ENCODE measurements around the gene BLM.

Gene BLM

DNA sequence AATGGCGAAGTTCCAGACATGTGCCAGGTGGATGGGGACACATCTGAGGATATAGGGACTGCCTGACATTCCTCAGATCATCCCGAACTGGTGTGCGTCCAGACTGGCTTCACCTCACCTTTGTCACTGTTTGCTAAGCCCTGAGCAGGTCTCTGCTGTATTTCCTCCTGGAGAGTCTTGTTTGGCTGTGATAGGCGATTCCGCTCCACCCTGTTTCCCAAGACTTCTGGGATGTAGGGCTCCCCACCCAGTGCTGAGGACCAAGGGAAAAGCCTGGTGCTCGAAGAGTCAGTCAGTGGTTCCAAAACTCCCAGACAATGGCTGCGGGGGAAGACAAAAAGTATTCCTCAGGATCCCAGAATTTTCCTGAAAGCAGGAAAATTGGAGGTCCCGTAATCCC lies 140.2 kb downstream of the BLM start:
- Histone ChIP-seq H3K27me3 (ENCODE audit: control insufficient read depth, insufficient read depth, low read length) (no peaks in the 10 kb centered on the region), H3K9ac (no peak overlapping the region), H3K79me2 (no peaks in the 10 kb centered on the region), H3K36me3 (ENCODE audit: control insufficient read depth, insufficient read depth, low read length) (no peaks in the 10 kb centered on the region), H3K4me2 (ENCODE audit: low read length) (no peak overlapping the region), H3K4me3 (ENCODE audit: low read depth, low read length) (no peak overlapping the region), H2AFZ (no peak overlapping the region), H3K27ac (no peak overlapping the region), H3K9me3 (ENCODE audit: control insufficient read depth, low read length) (no peaks in the 10 kb centered on the region), H3K4me1 (no peaks in the 10 kb centered on the region)
- TF ChIP-seq, protein P1, sequence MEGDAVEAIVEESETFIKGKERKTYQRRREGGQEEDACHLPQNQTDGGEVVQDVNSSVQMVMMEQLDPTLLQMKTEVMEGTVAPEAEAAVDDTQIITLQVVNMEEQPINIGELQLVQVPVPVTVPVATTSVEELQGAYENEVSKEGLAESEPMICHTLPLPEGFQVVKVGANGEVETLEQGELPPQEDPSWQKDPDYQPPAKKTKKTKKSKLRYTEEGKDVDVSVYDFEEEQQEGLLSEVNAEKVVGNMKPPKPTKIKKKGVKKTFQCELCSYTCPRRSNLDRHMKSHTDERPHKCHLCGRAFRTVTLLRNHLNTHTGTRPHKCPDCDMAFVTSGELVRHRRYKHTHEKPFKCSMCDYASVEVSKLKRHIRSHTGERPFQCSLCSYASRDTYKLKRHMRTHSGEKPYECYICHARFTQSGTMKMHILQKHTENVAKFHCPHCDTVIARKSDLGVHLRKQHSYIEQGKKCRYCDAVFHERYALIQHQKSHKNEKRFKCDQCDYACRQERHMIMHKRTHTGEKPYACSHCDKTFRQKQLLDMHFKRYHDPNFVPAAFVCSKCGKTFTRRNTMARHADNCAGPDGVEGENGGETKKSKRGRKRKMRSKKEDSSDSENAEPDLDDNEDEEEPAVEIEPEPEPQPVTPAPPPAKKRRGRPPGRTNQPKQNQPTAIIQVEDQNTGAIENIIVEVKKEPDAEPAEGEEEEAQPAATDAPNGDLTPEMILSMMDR (IDR thresholded peaks at IDR 0.05), result no peak

- Histone ChIP-seq H3K4me2 (ENCODE audit: low read length) (no peak overlapping the region), H3K9ac (no peak overlapping the region), H3K27ac (no peak overlapping the region), H3K4me1 (no peaks in the 10 kb centered on the region), H3K9me3 (ENCODE audit: control insufficient read depth, low read length) (no peaks in the 10 kb centered on the region), H3K36me3 (ENCODE audit: control insufficient read depth, insufficient read depth, low read length) (no peaks in the 10 kb centered on the region), H2AFZ (no peak overlapping the region), H3K27me3 (ENCODE audit: control insufficient read depth, insufficient read depth, low read length) (no peaks in the 10 kb centered on the region), H3K79me2 (no peaks in the 10 kb centered on the region), H3K4me3 (ENCODE audit: low read depth, low read length) (no peak overlapping the region)
- TF ChIP-seq, protein P1 (IDR thresholded peaks at IDR 0.05), result no peak
Measured at GRCh38 chr15:90857883-90858443, 140.8 kb downstream of the BLM start.

GRCh38 chr15:90859234-90860131 lies 142.3 kb downstream of the BLM start:
- Histone ChIP-seq H3K79me2 (no peaks in the 10 kb centered on the region), H3K27me3 (ENCODE audit: control insufficient read depth, insufficient read depth, low read length) (no peaks in the 10 kb centered on the region), H3K9ac (no peak overlapping the region), H3K36me3 (ENCODE audit: control insufficient read depth, insufficient read depth, low read length) (no peaks in the 10 kb centered on the region), H3K9me3 (ENCODE audit: control insufficient read depth, low read length) (no peaks in the 10 kb centered on the region), H3K27ac (no peak overlapping the region), H2AFZ (no peak overlapping the region), H3K4me1 (no peaks in the 10 kb centered on the region), H3K4me3 (ENCODE audit: low read depth, low read length) (no peak overlapping the region), H3K4me2 (ENCODE audit: low read length) (no peak overlapping the region)
- TF ChIP-seq, protein P1 (IDR thresholded peaks at IDR 0.05), result peak; percentile 10

DNA sequence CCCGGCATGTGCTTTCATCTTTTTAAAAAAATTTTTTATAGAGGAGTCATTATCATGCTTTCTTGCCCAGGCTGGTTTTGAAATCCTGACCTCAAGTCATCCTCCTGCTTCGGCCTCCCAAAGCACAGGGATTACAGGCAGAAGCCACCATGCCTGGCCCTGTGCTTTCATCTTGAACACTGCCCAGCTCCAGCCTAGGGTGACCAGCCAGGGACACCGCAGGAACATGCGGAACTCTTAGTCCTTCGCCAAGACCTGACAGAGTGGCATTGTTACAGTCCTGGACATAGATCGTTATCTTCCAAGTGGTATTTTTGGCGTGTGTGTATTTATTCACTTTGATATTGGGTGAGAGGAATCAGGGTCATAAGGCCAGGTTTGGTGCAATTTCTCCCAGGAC lies 143.3 kb downstream of the BLM start:
- no peaks in the 10 kb centered on the region for H3K79me2 ChIP-seq
- no peaks in the 10 kb centered on the region for H3K4me1 ChIP-seq
- no peak overlapping the region for H3K27ac ChIP-seq
- no peak overlapping the region for H3K4me3 ChIP-seq (ENCODE audit: low read depth, low read length)
- no peaks in the 10 kb centered on the region for H3K27me3 ChIP-seq (ENCODE audit: control insufficient read depth, insufficient read depth, low read length)
- no peak overlapping the region for H3K4me2 ChIP-seq (ENCODE audit: low read length)
- H2AFZ ChIP-seq, result no peak overlapping the region
- no peaks in the 10 kb centered on the region for H3K36me3 ChIP-seq (ENCODE audit: control insufficient read depth, insufficient read depth, low read length)
- no peaks in the 10 kb centered on the region for H3K9me3 ChIP-seq (ENCODE audit: control insufficient read depth, low read length)
- H3K9ac ChIP-seq, result no peak overlapping the region
- TF ChIP-seq, protein P1 (IDR thresholded peaks at IDR 0.05), result no peak
